Upper lobe of right lung (tissue), 1 donor: Measurements from ENCODE around the gene ERVK3-1. TPM values are rescaled to one million over a fixed set of nuclear protein-coding genes. Genes with fewer than 3 reads are reported as not detected.

Source experiments
- ATAC-seq: fragments of 200-7000 bp; cut with Tn5 transposase; one replicate; pipeline ENCODE4 v1.9.1; 2020; ENCODE audit warnings: mild to moderate bottlenecking, moderate library complexity
- DNase-seq: peaks from one replicate; pipeline ENCODE4 v3.0.0-alpha.2; 2020
- H3K27ac ChIP-seq: fragments of 200-600 bp; one replicate; pipeline ENCODE4 v1.8.0; 2022
- H3K27me3 ChIP-seq: fragments of 200-600 bp; one replicate; pipeline ENCODE4 v1.8.0; 2022; ENCODE audit warnings: mild to moderate bottlenecking
- H3K36me3 ChIP-seq: fragments of 200-600 bp; one replicate; pipeline ENCODE4 v1.8.0; 2022
- H3K4me1 ChIP-seq: fragments of 200-600 bp; one replicate; pipeline ENCODE4 v1.8.0; 2022
- H3K4me3 ChIP-seq: fragments of 200-600 bp; one replicate; pipeline ENCODE4 v1.8.0; 2022; ENCODE audit warnings: mild to moderate bottlenecking
- H3K9me3 ChIP-seq: fragments of 200-600 bp; one replicate; pipeline ENCODE4 v1.8.0; 2022
- CTCF ChIP-seq: fragments of 200-600 bp; IDR thresholded peaks from one replicate; pipeline ENCODE4 v1.8.0; 2022; ENCODE audit warnings: antibody characterized with exemption
- intact Hi-C: fragments of 100-400 bp; cut with DNase I; formaldehyde crosslinking; loops from one replicate; pipeline ENCODE4 v1.11.0; 2022
- total RNA-seq: library from RNA; stranded (reverse); fragmentation: NEBNext Ultra II Directional; extraction: Animal tissue kit (Norgen Biotek cat#: 25700); gene quantifications from one replicate; pipeline ENCODE4 v1.2.1, GENCODE V29; 2021
- donor health status: DM: no; HTN: yes; CAD: no; lungs with severe emphysema.

Gene ERVK3-1
- total RNA-seq, 1 donor from 2014 or later = 34.8 TPM

GRCh38 chr19:58277748-58278540 lies 27.2 kb upstream of the ERVK3-1 start:
- peaks cover 13% of the 10 kb centered on the region for H3K4me1 ChIP-seq
- intact Hi-C loops = no loop called here
- peak overlapping the region; percentile 92 for H3K27ac ChIP-seq
- no peak for ATAC-seq
- no peaks in the 10 kb centered on the region for H3K27me3 ChIP-seq
- DNase-seq = no peak
- peaks cover 24% of the 10 kb centered on the region for H3K9me3 ChIP-seq
- peak overlapping the region; percentile 77 for H3K4me3 ChIP-seq
- TF ChIP-seq CTCF = no peak
- peaks cover 4% of the 10 kb centered on the region for H3K36me3 ChIP-seq

GRCh38 chr19:58278541-58279041 lies 26.6 kb upstream of the ERVK3-1 start, which contains the start of gene ZNF8:
ZNF8 (plus strand) TSS chr19:58278955; CDS start chr19:58279082, 127 bp downstream.
- H3K9me3 ChIP-seq = peaks cover 17% of the 10 kb centered on the region
- intact Hi-C loops = no loop called here

GRCh38 chr19:58279042-58279924 lies 25.9 kb upstream of the ERVK3-1 start:
- TF ChIP-seq CTCF = no peak
- H3K4me3 ChIP-seq = peak overlapping the region; percentile 77
- no peaks in the 10 kb centered on the region for H3K27me3 ChIP-seq
- ATAC-seq (peak; percentile 53), DNase-seq (peak; percentile 86)
- H3K27ac ChIP-seq = peak overlapping the region; percentile 92
- H3K9me3 ChIP-seq = peaks cover 13% of the 10 kb centered on the region
- intact Hi-C loops = no loop called here
- H3K36me3 ChIP-seq = peaks cover 4% of the 10 kb centered on the region
- peaks cover 13% of the 10 kb centered on the region for H3K4me1 ChIP-seq

More at GRCh38 chr19:58278541-58279041, 26.6 kb upstream of the ERVK3-1 start, which contains the start of gene ZNF8:
- peak; percentile 98 for DNase-seq
- H3K4me1 ChIP-seq = peaks cover 13% of the 10 kb centered on the region
- no peaks in the 10 kb centered on the region for H3K27me3 ChIP-seq
- H3K27ac ChIP-seq = peak within 1 kb of the TSS; percentile 92
- peak within 1 kb of the TSS; percentile 77 for H3K4me3 ChIP-seq
- H3K36me3 ChIP-seq = peaks cover 4% of the 10 kb centered on the region
- ATAC-seq = peak; percentile 98
- TF ChIP-seq CTCF = peak; percentile 20

- Histone ChIP-seq H3K4me3 (peak overlapping the region; percentile 77), H3K36me3 (peaks cover 4% of the 10 kb centered on the region), H3K9me3 (peaks cover 6% of the 10 kb centered on the region), H3K27me3 (no peaks in the 10 kb centered on the region), H3K4me1 (peaks cover 13% of the 10 kb centered on the region), H3K27ac (peak overlapping the region; percentile 92)
- no peak for ATAC-seq
- intact Hi-C loops = no loop called here
- no peak for DNase-seq
- TF ChIP-seq CTCF = no peak
These were observed 25.3 kb upstream of the ERVK3-1 start for GRCh38 chr19:58279925-58280316.

- intact Hi-C loops = no loop called here
- TF ChIP-seq CTCF = no peak
- H3K4me1 ChIP-seq = peaks cover 7% of the 10 kb centered on the region
- H3K27me3 ChIP-seq = no peaks in the 10 kb centered on the region
- peaks cover 32% of the 10 kb centered on the region for H3K36me3 ChIP-seq
- no peak for DNase-seq
- no peak overlapping the region for H3K4me3 ChIP-seq
- no peaks in the 10 kb centered on the region for H3K9me3 ChIP-seq
- no peak for ATAC-seq
- no peak overlapping the region for H3K27ac ChIP-seq
These were observed 21.0 kb upstream of the ERVK3-1 start for GRCh38 chr19:58284199-58284598.
